ENCODE results near the gene BPIFB3.

DNA sequence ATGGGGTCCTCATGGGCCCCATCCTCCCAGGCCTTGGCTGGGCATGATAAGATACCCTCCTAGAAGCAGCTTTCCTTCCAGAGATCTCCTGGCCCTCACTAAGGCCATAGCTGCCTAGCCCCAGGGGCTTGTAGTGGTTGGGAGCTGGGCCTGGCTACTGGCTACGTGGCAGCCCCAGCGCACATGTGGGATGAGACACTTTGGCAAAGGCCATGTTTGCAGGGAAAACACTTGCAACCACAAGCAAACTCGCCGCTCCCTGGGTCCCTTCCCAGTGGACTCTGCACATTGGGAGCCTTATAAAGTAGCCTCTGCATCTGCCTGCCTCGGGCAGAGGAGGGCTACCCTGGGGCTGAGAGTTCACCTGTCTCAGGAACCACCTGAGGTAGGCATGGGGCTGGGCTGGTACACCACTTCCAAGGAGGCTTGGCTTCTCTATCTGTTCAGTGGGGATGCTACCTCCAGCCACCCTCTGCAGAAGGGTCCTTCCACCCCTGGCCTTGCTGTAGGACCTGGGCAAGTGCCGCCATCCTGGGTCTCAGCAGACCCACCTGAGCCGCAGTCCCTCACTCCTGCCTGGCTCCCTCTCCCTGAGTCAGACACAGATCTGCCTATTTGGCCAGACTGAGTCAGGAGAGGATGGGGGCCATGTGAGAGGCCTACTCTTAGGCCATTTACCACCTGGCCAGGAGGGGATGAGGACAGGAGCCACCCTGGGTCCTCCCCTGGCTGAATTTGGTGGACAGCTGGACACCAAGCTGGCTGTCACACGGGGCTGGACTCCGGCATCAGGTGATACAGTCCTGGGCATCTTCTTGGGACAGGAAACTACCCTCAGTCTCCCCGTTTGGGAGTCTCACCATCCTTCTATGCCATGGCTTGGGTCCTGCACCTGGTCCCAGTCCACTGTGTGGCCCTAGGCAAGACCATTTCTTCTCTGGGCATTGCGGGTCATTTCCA lies 46.0 kb upstream of the BPIFB3 start, which contains the start of gene BPIFB2:
- TF ChIP-seq, protein P1, sequence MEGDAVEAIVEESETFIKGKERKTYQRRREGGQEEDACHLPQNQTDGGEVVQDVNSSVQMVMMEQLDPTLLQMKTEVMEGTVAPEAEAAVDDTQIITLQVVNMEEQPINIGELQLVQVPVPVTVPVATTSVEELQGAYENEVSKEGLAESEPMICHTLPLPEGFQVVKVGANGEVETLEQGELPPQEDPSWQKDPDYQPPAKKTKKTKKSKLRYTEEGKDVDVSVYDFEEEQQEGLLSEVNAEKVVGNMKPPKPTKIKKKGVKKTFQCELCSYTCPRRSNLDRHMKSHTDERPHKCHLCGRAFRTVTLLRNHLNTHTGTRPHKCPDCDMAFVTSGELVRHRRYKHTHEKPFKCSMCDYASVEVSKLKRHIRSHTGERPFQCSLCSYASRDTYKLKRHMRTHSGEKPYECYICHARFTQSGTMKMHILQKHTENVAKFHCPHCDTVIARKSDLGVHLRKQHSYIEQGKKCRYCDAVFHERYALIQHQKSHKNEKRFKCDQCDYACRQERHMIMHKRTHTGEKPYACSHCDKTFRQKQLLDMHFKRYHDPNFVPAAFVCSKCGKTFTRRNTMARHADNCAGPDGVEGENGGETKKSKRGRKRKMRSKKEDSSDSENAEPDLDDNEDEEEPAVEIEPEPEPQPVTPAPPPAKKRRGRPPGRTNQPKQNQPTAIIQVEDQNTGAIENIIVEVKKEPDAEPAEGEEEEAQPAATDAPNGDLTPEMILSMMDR (conservative IDR thresholded peaks at IDR 0.05), result no peak
- TF ChIP-seq ZFX (IDR thresholded peaks at IDR 0.05), result no peak
